HepG2 (cell line): ENCODE measurements around the gene HES3. TPM values are rescaled to one million over a fixed set of nuclear protein-coding genes. Genes with fewer than 3 reads are reported as not detected.

Experiments used
- AGO2 ChIP-seq: fragments of 200-400 bp; formaldehyde crosslinking; optimal IDR thresholded peaks from 2 replicates; pipeline ENCODE3; 2017; ENCODE audit warnings: mild to moderate bottlenecking, low read depth, low read length, moderate library complexity
- ARID2 ChIP-seq: sonication (generic); formaldehyde crosslinking; IDR thresholded peaks from 2 replicates; pipeline ENCODE4 v1.8.1; 2022; ENCODE audit warnings: mild to moderate bottlenecking, missing genetic modification reagents, borderline replicate concordance
- BCL6 ChIP-seq: IDR thresholded peaks from 2 replicates; pipeline ENCODE4 v1.6.1; 2016; ENCODE audit warnings: missing genetic modification reagents, missing compliant biosample characterization
- CHD4 ChIP-seq: fragments of 200-600 bp; sonication (generic); IDR thresholded peaks from 2 replicates; pipeline ENCODE4 v1.7.0; 2017; ENCODE audit warnings: mild to moderate bottlenecking, low read length, borderline replicate concordance
- ELF1 ChIP-seq: sonication (generic); formaldehyde crosslinking; IDR thresholded peaks from 2 replicates; pipeline ENCODE4 v1.4.0; 2020; ENCODE audit warnings: missing genetic modification reagents
- KAT8 ChIP-seq: IDR thresholded peaks from 2 replicates; pipeline ENCODE4 v1.6.1; 2016; ENCODE audit warnings: missing genetic modification reagents, missing compliant biosample characterization
- NFE2 ChIP-seq: sonication (generic); formaldehyde crosslinking; IDR thresholded peaks from 2 replicates; pipeline ENCODE4 v1.4.0; 2020; ENCODE audit warnings: missing genetic modification reagents
- NONO ChIP-seq, 2 experiments: fragments of 450-650 bp in 1 of 2; sonication (generic) in 1 of 2; formaldehyde crosslinking in 1 of 2; IDR thresholded peaks in 1 of 2; conservative IDR thresholded peaks in 1 of 2; 2 replicates each; pipeline versions ENCODE4 v1.6.1 to v1.8.0; 2017 to 2022; ENCODE audit warnings: mild to moderate bottlenecking in 1 of 2, missing genetic modification reagents in 1 of 2, moderate library complexity in 1 of 2
- NR2F2 ChIP-seq: IDR thresholded peaks from 2 replicates; pipeline ENCODE4 v1.6.1; 2012; ENCODE audit warnings: low read depth, inconsistent platforms, borderline replicate concordance
- RFX3 ChIP-seq: IDR thresholded peaks from 2 replicates; pipeline ENCODE4 v1.6.1; 2016; ENCODE audit warnings: missing biosample characterization, missing genetic modification reagents
- RFXAP ChIP-seq: sonication (generic); formaldehyde crosslinking; IDR thresholded peaks from 2 replicates; pipeline ENCODE4 v1.4.0; 2020; ENCODE audit warnings: missing genetic modification reagents, borderline replicate concordance
- RORA ChIP-seq: sonication (generic); formaldehyde crosslinking; IDR thresholded peaks from 2 replicates; pipeline ENCODE4 v1.5.0; 2020; ENCODE audit warnings: mild to moderate bottlenecking, missing genetic modification reagents, moderate library complexity
- SKI ChIP-seq: fragments of 450-650 bp; IDR thresholded peaks from one replicate; pipeline ENCODE4 v1.6.1; 2018; ENCODE audit warnings: mild to moderate bottlenecking; ENCODE audit not compliant: partially characterized antibody
- ZBTB1 ChIP-seq: sonication (generic); formaldehyde crosslinking; IDR thresholded peaks from 2 replicates; pipeline ENCODE4 v1.4.0; 2020; ENCODE audit warnings: missing genetic modification reagents, borderline replicate concordance
- ZFP36 ChIP-seq: fragments of 150-350 bp; IDR thresholded peaks from 2 replicates; pipeline ENCODE4 v1.6.1; 2018; ENCODE audit warnings: borderline replicate concordance, low read length, low read depth; ENCODE audit not compliant: partially characterized antibody
- ZNF343 ChIP-seq: sonication (generic); formaldehyde crosslinking; IDR thresholded peaks from 2 replicates; pipeline ENCODE4 v1.4.0; 2020; ENCODE audit warnings: mild to moderate bottlenecking, missing genetic modification reagents
- ZNF703 ChIP-seq: sonication (generic); formaldehyde crosslinking; IDR thresholded peaks from 2 replicates; pipeline ENCODE4 v1.5.1; 2020; ENCODE audit warnings: missing genetic modification reagents, mild to moderate bottlenecking, moderate library complexity, borderline replicate concordance
- ZNF737 ChIP-seq: sonication (generic); formaldehyde crosslinking; IDR thresholded peaks from 2 replicates; pipeline ENCODE4 v1.5.0; 2020; ENCODE audit warnings: missing genetic modification reagents, mild to moderate bottlenecking, borderline replicate concordance
- ZNF850 ChIP-seq: sonication (generic); formaldehyde crosslinking; conservative IDR thresholded peaks from 2 replicates; pipeline ENCODE4 v1.9.0; 2021; ENCODE audit warnings: mild to moderate bottlenecking, missing genetic modification reagents
- polyA plus RNA-seq, 8 experiments: library from polyadenylated mRNA; depleted of rRNA in 3 of 8; stranded (reverse) in 7 of 8; unstranded in 1 of 8; fragments of >200 nt; fragmentation: Illumina TruSeq in 4 of 8; extraction: Trizol in 4 of 8; gene quantifications; 2 replicates each; pipeline versions ENCODE4 v1.2.1 to v1.2.3, GENCODE V29; 2011 to 2016; ENCODE audit warnings: low read depth in 4 of 8, missing spikeins in 1 of 8, mixed read lengths in 1 of 8; ENCODE audit not compliant: insufficient read depth in 1 of 8
- total RNA-seq, 5 experiments: library from RNA; depleted of rRNA; stranded (reverse); fragments of >200 nt; fragmentation: Illumina TruSeq; extraction: Trizol; gene quantifications; 2 replicates each; pipeline ENCODE4 v1.2.3, GENCODE V29; 2016; ENCODE audit warnings: low read depth in 1 of 5
- TF ChIP-seq, protein P1 (sequence below): sonication (generic); formaldehyde crosslinking; IDR thresholded peaks from 2 replicates; pipeline ENCODE4 v1.5.0; 2020; ENCODE audit warnings: mild to moderate bottlenecking, missing genetic modification reagents, borderline replicate concordance
- TF ChIP-seq, protein P2 (sequence below): sonication (generic); formaldehyde crosslinking; IDR thresholded peaks from 2 replicates; pipeline ENCODE4 v1.4.0; 2020; ENCODE audit warnings: missing genetic modification reagents
- TF ChIP-seq, protein P3 (sequence below): sonication (generic); formaldehyde crosslinking; IDR thresholded peaks from 2 replicates; pipeline ENCODE4 v1.8.1; 2022; ENCODE audit warnings: mild to moderate bottlenecking, missing genetic modification reagents
- TF ChIP-seq, protein P4 (sequence below): IDR thresholded peaks from 2 replicates; pipeline ENCODE4 v1.6.1; 2016; ENCODE audit warnings: low read depth, control low read depth

Gene HES3
- total and polyA plus RNA-seq, 2 of the 13 experiments (the other 11 are each of a cell fraction or from before 2014, with no cell fraction given), result not detected

DNA sequence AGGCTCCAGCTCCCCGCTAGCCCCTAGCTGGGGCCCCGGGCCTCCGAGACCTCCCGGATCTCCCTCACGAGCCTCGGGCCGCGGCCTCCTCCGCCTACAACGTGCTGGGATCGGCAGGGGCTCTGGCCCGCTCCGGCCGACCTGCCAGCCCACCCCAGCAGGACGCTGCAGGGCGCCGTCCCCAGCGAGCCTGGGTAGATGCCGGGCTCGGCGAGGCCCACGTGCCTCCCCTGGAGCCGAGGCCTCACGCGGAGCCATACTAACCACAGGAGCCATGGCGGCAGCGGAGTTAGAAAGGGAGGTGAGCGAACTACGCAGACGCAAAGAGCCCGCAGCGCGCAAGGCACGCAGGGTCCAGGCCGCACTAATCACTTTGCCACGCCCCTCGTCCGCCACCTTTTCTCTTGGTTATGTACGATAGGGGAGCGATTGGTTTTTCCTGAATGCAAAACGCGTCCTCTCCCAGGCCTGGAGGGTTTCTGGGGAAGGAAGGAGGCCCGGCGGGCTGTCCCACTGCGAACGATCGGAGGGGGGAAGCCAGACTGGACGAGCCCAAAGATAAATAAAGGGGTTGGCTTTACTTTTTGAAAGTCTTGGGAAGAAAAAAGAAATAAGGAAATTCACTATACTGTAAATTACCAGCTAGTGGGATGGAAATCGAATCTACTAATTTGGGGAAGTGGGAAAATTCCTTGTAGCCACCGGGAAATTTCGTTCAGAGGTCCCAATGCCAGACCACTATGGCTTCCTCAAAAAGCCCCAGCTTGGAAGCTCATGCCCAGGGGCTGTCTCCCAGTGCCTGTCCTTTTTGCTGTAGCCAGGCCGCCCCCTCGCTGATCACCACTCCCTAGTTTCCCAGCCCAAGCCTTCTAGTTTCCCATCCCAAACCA is 44.4 kb upstream of the HES3 start, which contains the start of gene RPL22 (continued):
- TF ChIP-seq, protein P1, sequence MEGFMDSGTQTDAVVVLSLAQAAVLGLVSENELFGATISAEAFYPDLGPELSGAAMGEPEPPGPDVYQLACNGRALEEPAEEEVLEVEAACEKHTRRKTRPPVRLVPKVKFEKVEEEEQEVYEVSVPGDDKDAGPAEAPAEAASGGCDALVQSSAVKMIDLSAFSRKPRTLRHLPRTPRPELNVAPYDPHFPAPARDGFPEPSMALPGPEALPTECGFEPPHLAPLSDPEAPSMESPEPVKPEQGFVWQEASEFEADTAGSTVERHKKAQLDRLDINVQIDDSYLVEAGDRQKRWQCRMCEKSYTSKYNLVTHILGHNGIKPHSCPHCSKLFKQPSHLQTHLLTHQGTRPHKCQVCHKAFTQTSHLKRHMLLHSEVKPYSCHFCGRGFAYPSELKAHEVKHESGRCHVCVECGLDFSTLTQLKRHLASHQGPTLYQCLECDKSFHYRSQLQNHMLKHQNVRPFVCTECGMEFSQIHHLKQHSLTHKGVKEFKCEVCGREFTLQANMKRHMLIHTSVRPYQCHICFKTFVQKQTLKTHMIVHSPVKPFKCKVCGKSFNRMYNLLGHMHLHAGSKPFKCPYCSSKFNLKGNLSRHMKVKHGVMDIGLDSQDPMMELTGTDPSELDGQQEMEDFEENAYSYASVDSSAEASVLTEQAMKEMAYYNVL (CRISPR knock-in tag), result no peak; the same call in 1 of the 2 replicates
- TF ChIP-seq, protein P2, sequence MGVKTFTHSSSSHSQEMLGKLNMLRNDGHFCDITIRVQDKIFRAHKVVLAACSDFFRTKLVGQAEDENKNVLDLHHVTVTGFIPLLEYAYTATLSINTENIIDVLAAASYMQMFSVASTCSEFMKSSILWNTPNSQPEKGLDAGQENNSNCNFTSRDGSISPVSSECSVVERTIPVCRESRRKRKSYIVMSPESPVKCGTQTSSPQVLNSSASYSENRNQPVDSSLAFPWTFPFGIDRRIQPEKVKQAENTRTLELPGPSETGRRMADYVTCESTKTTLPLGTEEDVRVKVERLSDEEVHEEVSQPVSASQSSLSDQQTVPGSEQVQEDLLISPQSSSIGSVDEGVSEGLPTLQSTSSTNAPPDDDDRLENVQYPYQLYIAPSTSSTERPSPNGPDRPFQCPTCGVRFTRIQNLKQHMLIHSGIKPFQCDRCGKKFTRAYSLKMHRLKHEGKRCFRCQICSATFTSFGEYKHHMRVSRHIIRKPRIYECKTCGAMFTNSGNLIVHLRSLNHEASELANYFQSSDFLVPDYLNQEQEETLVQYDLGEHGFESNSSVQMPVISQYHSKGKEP (CRISPR knock-in tag), result no peak
- TF ChIP-seq AGO2 (peak; percentile 95), ARID2 (0 out of 2 replicates have a peak, but pooled peaks have one; percentile 26), SKI (no peak), ZBTB1 (CRISPR knock-in tag) (no peak), ELF1 (CRISPR knock-in tag) (peak; percentile 72), ZNF850 (CRISPR knock-in tag) (no peak), ZNF737 (CRISPR knock-in tag) (peak; percentile 27; the same call in 1 of the 2 replicates), RFX3 (no peak), NONO (IDR thresholded peaks at IDR 0.05) (no peak), NONO (CRISPR knock-in tag; conservative IDR thresholded peaks at IDR 0.05) (peak; percentile 85), KAT8 (CRISPR knock-in tag) (peak; percentile 94), CHD4 (no peak), RFXAP (CRISPR knock-in tag) (peak; percentile 91; the same call in 1 of the 2 replicates), BCL6 (peak; percentile 77), ZNF343 (CRISPR knock-in tag) (peak; percentile 95), RORA (CRISPR knock-in tag) (no peak), ZFP36 (no peak), NFE2 (CRISPR knock-in tag) (no peak), NR2F2 (no peak; the same call in 1 of the 2 replicates), ZNF703 (no peak; the same call in 1 of the 2 replicates)
- TF ChIP-seq, protein P3, sequence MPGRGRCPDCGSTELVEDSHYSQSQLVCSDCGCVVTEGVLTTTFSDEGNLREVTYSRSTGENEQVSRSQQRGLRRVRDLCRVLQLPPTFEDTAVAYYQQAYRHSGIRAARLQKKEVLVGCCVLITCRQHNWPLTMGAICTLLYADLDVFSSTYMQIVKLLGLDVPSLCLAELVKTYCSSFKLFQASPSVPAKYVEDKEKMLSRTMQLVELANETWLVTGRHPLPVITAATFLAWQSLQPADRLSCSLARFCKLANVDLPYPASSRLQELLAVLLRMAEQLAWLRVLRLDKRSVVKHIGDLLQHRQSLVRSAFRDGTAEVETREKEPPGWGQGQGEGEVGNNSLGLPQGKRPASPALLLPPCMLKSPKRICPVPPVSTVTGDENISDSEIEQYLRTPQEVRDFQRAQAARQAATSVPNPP (CRISPR knock-in tag), result peak; percentile 76; the same call in 1 of the 2 replicates
- TF ChIP-seq, protein P4, sequence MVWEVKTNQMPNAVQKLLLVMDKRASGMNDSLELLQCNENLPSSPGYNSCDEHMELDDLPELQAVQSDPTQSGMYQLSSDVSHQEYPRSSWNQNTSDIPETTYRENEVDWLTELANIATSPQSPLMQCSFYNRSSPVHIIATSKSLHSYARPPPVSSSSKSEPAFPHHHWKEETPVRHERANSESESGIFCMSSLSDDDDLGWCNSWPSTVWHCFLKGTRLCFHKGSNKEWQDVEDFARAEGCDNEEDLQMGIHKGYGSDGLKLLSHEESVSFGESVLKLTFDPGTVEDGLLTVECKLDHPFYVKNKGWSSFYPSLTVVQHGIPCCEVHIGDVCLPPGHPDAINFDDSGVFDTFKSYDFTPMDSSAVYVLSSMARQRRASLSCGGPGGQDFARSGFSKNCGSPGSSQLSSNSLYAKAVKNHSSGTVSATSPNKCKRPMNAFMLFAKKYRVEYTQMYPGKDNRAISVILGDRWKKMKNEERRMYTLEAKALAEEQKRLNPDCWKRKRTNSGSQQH (CRISPR knock-in tag), result peak; percentile 76; the same call in 1 of the 2 replicates
